Neural progenitor cell (in vitro differentiated cells): ENCODE measurements around the gene PSMB5. TPM values are rescaled to one million over a fixed set of nuclear protein-coding genes. Genes with fewer than 3 reads are reported as not detected.
"Not testable (repeated sequence)": the region's sequence is repeated elsewhere in the genome, so short reads cannot be mapped to it uniquely, and the experiment has no call there.

ENCODE experiments used
- DNase-seq: peaks from one replicate; pipeline ENCODE4 v3.0.0-alpha.2; 2016; ENCODE audit warnings: low spot score
- H2AFZ ChIP-seq: fragments of 200-600 bp; sonication (generic); replicated peaks from 2 replicates; pipeline ENCODE4 v1.6.1; 2016; ENCODE audit warnings: antibody characterized with exemption
- H3F3A ChIP-seq: fragments of 200-600 bp; sonication (generic); 2 replicates; pipeline ENCODE4 v1.6.1; 2016; ENCODE audit warnings: antibody characterized with exemption, low read depth
- H3K27ac ChIP-seq: fragments of 200-600 bp; sonication (generic); 2 replicates; pipeline ENCODE4 v1.5.1; 2016; ENCODE audit warnings: mild to moderate bottlenecking
- H3K27me3 ChIP-seq: fragments of 200-600 bp; sonication (generic); 2 replicates; pipeline ENCODE4 v1.6.1; 2016; ENCODE audit warnings: mild to moderate bottlenecking, moderate library complexity
- H3K36me3 ChIP-seq: fragments of 200-600 bp; sonication (generic); 2 replicates; pipeline ENCODE4 v1.5.1; 2016
- H3K4me1 ChIP-seq: fragments of 200-600 bp; sonication (generic); 2 replicates; pipeline ENCODE4 v1.6.1; 2016; ENCODE audit warnings: mixed run types
- H3K4me2 ChIP-seq: fragments of 200-600 bp; sonication (generic); 2 replicates; pipeline ENCODE4 v1.6.1; 2016
- H3K4me3 ChIP-seq: fragments of 200-600 bp; sonication (generic); 2 replicates; pipeline ENCODE4 v1.5.1; 2016
- H3K79me2 ChIP-seq: fragments of 200-600 bp; sonication (generic); 2 replicates; pipeline ENCODE4 v1.6.1; 2016; ENCODE audit warnings: low read depth
- H3K9ac ChIP-seq: fragments of 200-600 bp; sonication (generic); 2 replicates; pipeline ENCODE4 v1.6.1; 2016
- H3K9me3 ChIP-seq: fragments of 200-600 bp; sonication (generic); 2 replicates; pipeline ENCODE4 v1.5.1; 2016; ENCODE audit warnings: low read depth
- H4K20me1 ChIP-seq: fragments of 200-600 bp; sonication (generic); 2 replicates; pipeline ENCODE4 v1.6.1; 2016; ENCODE audit warnings: low read depth
- H3K27ac Mint-ChIP-seq: 3 replicates; pipeline ENCODE4 v1.8.0; 2021; ENCODE audit warnings: mixed read lengths
- H3K27me3 Mint-ChIP-seq: 2 replicates; pipeline ENCODE4 v1.8.0; 2022; ENCODE audit warnings: low read depth, mild to moderate bottlenecking, inconsistent platforms, moderate library complexity, mixed read lengths; ENCODE audit not compliant: insufficient read depth
- H3K36me3 Mint-ChIP-seq: 3 replicates; pipeline ENCODE4 v1.8.0; 2021; ENCODE audit warnings: mixed read lengths
- H3K4me1 Mint-ChIP-seq: 3 replicates; pipeline ENCODE4 v1.8.0; 2021; ENCODE audit warnings: mixed read lengths
- H3K4me3 Mint-ChIP-seq: 3 replicates; pipeline ENCODE4 v1.8.0; 2021; ENCODE audit warnings: mild to moderate bottlenecking, moderate library complexity, mixed read lengths
- H3K9me3 Mint-ChIP-seq: 3 replicates; pipeline ENCODE4 v1.8.0; 2020; ENCODE audit warnings: mixed read lengths
- EZH2 ChIP-seq: fragments of 200-600 bp; sonication (generic); IDR thresholded peaks from 2 replicates; pipeline ENCODE4 v1.6.1; 2017; ENCODE audit warnings: antibody characterized with exemption, mild to moderate bottlenecking, moderate library complexity
- EZH2phosphoT487 ChIP-seq: fragments of 200-600 bp; sonication (generic); IDR thresholded peaks from 2 replicates; pipeline ENCODE4 v1.6.1; 2017; ENCODE audit warnings: antibody characterized with exemption
- total RNA-seq: library from RNA; depleted of rRNA; stranded (reverse); fragments of >200 nt; gene quantifications from 2 replicates; pipeline ENCODE4 v1.2.3, GENCODE V29; 2015; ENCODE audit warnings: low replicate concordance
- TF ChIP-seq, protein P1 (sequence below): fragments of 200-600 bp; sonication (generic); IDR thresholded peaks from 2 replicates; pipeline ENCODE4 v1.5.1; 2017; ENCODE audit warnings: antibody characterized with exemption, mild to moderate bottlenecking

Gene PSMB5
- total RNA-seq, 1 donor from 2014 or later, result 154 TPM

DNA sequence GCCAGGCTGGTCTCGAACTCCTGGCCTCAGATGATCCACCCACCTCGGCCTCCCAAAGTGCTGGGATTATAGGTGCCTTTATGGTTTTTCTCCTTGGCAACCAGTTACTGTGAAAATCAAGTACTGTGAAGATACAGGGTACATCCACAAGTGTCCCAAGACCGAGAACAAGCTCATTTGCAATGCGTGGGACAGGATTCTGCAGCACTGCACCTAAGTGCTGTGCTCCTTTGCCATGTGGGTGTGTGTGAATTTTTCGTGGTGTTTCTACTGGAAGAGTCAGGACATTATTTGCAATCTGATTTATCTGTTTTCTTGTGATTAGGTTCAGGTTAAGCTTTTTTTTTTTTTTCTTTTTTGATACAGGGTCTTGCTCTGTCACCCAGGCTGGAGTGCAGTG lies 17.6 kb downstream of the PSMB5 start:
- no peaks in the 10 kb centered on the region for H3K27me3 Mint-ChIP-seq
- Histone ChIP-seq H4K20me1 (no peaks in the 10 kb centered on the region), H3K27ac (no peak overlapping the region), H3K27me3 (no peaks in the 10 kb centered on the region), H3K36me3 (no peaks in the 10 kb centered on the region), H2AFZ (no peak overlapping the region), H3K4me3 (no peak overlapping the region), H3K4me2 (no peak overlapping the region), H3K79me2 (no peaks in the 10 kb centered on the region), H3K9me3 (no peaks in the 10 kb centered on the region), H3K9ac (no peak overlapping the region), H3K4me1 (peaks cover 22% of the 10 kb centered on the region), H3F3A (peaks cover 16% of the 10 kb centered on the region)
- TF ChIP-seq EZH2, result no peak
- TF ChIP-seq, protein P1, sequence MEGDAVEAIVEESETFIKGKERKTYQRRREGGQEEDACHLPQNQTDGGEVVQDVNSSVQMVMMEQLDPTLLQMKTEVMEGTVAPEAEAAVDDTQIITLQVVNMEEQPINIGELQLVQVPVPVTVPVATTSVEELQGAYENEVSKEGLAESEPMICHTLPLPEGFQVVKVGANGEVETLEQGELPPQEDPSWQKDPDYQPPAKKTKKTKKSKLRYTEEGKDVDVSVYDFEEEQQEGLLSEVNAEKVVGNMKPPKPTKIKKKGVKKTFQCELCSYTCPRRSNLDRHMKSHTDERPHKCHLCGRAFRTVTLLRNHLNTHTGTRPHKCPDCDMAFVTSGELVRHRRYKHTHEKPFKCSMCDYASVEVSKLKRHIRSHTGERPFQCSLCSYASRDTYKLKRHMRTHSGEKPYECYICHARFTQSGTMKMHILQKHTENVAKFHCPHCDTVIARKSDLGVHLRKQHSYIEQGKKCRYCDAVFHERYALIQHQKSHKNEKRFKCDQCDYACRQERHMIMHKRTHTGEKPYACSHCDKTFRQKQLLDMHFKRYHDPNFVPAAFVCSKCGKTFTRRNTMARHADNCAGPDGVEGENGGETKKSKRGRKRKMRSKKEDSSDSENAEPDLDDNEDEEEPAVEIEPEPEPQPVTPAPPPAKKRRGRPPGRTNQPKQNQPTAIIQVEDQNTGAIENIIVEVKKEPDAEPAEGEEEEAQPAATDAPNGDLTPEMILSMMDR, result no peak
- TF ChIP-seq EZH2phosphoT487, result no peak
- no peaks in the 10 kb centered on the region for H3K36me3 Mint-ChIP-seq
- no peak overlapping the region for H3K27ac Mint-ChIP-seq
- no peak for DNase-seq
- H3K9me3 Mint-ChIP-seq, result no peaks in the 10 kb centered on the region
- peaks cover 17% of the 10 kb centered on the region for H3K4me1 Mint-ChIP-seq
- H3K4me3 Mint-ChIP-seq, result no peak overlapping the region

DNA sequence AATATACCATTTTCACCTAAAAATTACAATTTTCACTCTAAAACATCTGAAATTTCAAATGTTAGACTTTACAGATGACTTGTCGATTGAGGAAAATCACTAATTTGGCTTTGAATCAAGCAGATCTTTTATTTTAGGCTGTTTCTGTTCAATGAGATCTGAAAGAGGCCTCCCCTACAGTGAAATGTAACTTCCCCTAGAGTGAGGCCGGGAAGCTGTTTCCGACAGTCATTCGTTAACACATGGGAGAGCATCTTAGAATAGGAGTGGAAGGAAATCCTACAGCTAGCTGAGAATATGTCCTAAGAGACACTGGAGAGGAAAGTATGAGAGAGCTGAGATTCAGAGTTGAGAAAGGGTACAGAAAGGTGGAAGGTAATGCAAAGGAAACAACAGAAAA lies 19.1 kb downstream of the PSMB5 start:
- Histone ChIP-seq H3K9ac (no peak overlapping the region), H3K79me2 (no peaks in the 10 kb centered on the region), H3K9me3 (no peaks in the 10 kb centered on the region), H2AFZ (no peak overlapping the region), H3K27me3 (no peaks in the 10 kb centered on the region), H3K36me3 (no peaks in the 10 kb centered on the region), H3K4me1 (peaks cover 8% of the 10 kb centered on the region), H4K20me1 (no peaks in the 10 kb centered on the region), H3K4me2 (no peak overlapping the region), H3K27ac (no peak overlapping the region), H3K4me3 (no peak overlapping the region), H3F3A (peaks cover 12% of the 10 kb centered on the region)
- Mint-ChIP-seq H3K27ac (no peak overlapping the region), H3K27me3 (no peaks in the 10 kb centered on the region), H3K4me3 (no peak overlapping the region), H3K9me3 (no peaks in the 10 kb centered on the region), H3K4me1 (peaks cover 8% of the 10 kb centered on the region), H3K36me3 (no peaks in the 10 kb centered on the region)
- DNase-seq, result no peak
- TF ChIP-seq, protein P1, result no peak
- TF ChIP-seq EZH2 (no peak), EZH2phosphoT487 (no peak)

DNA sequence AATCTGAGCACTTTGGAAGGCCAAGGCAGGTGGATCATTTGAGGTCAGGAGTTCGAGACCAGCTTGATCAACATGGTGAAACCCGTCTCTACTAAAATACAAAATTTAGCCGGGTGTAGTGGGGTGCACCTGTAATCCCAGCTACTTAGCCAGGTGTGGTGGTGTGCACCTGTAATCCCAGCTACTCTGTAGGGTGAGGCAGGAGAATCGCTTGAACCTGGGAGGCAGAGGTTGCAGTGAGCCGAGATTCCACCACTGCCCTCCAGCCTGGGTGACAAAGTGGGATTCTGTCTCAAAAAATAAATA lies 21.0 kb downstream of the PSMB5 start:
- peaks cover 21% of the 10 kb centered on the region for H3K4me1 Mint-ChIP-seq
- not testable (repeated sequence) for H3K27ac ChIP-seq

DNA sequence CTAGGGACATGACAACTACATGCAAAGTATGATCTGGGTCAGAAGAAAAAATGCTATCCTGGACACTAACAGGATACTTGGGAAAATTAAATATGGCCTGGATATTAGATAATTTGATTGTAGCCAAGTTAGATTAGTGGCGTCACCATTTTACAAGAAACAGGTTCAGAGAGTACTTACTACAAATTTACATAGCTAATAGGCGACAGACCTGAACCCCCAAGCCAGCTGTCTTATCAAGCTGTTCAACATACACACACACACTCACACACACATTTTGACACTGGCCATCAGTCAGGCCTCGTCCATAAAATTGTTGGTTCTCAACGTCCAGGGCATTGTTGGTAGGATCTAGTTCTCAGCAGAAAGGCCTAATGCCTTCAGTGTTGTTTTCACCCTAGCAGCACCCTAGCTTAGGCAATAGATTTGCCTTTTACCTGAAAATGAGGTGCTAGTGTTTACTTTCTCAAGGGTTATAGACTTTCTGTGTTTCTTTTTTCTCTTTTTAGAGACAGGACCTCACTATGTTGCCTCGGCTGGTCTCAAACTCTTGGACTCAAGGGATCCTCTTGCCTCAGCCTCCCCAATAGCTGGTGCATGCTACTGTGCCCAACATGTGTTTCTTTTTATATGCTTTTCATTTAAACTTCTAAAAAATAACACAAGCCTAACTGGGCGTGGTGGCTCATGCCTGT lies 21.5 kb downstream of the PSMB5 start:
- Histone ChIP-seq H3K4me2 (no peak overlapping the region), H3K9ac (no peak overlapping the region), H3K27me3 (no peaks in the 10 kb centered on the region), H3K27ac (no peak overlapping the region), H3F3A (peaks cover 30% of the 10 kb centered on the region), H4K20me1 (no peaks in the 10 kb centered on the region), H3K4me3 (no peak overlapping the region), H2AFZ (no peak overlapping the region), H3K36me3 (no peaks in the 10 kb centered on the region), H3K79me2 (no peaks in the 10 kb centered on the region), H3K9me3 (no peaks in the 10 kb centered on the region), H3K4me1 (peaks cover 9% of the 10 kb centered on the region)
- peaks cover 2% of the 10 kb centered on the region for H3K27me3 Mint-ChIP-seq
- peaks cover 24% of the 10 kb centered on the region for H3K4me1 Mint-ChIP-seq
- no peak overlapping the region for H3K27ac Mint-ChIP-seq
- no peak for DNase-seq
- H3K36me3 Mint-ChIP-seq, result peaks cover 4% of the 10 kb centered on the region
- peaks cover 2% of the 10 kb centered on the region for H3K9me3 Mint-ChIP-seq
- H3K4me3 Mint-ChIP-seq, result no peak overlapping the region
- TF ChIP-seq EZH2phosphoT487, result no peak
- TF ChIP-seq EZH2, result no peak
- TF ChIP-seq, protein P1, result no peak

More for the DNA sequence above, 21.0 kb downstream of the PSMB5 start:
- H3K9me3 ChIP-seq, H3K9ac ChIP-seq, H3K27ac Mint-ChIP-seq, H4K20me1 ChIP-seq, H3K4me2 ChIP-seq, H3K36me3 Mint-ChIP-seq, H2AFZ ChIP-seq, H3K27me3 ChIP-seq, H3K9me3 Mint-ChIP-seq, H3K27me3 Mint-ChIP-seq, H3K4me3 Mint-ChIP-seq, H3K4me3 ChIP-seq, DNase-seq, H3K36me3 ChIP-seq, H3K79me2 ChIP-seq: not testable (repeated sequence)
- Histone ChIP-seq H3K4me1 (peaks cover 10% of the 10 kb centered on the region), H3F3A (peaks cover 25% of the 10 kb centered on the region)
